Measurements from ENCODE around the gene SPDYE6.
"Not testable (repeated sequence)": the region's sequence is repeated elsewhere in the genome, so short reads cannot be mapped to it uniquely, and the experiment has no call there.

SPDYE6 gene

DNA sequence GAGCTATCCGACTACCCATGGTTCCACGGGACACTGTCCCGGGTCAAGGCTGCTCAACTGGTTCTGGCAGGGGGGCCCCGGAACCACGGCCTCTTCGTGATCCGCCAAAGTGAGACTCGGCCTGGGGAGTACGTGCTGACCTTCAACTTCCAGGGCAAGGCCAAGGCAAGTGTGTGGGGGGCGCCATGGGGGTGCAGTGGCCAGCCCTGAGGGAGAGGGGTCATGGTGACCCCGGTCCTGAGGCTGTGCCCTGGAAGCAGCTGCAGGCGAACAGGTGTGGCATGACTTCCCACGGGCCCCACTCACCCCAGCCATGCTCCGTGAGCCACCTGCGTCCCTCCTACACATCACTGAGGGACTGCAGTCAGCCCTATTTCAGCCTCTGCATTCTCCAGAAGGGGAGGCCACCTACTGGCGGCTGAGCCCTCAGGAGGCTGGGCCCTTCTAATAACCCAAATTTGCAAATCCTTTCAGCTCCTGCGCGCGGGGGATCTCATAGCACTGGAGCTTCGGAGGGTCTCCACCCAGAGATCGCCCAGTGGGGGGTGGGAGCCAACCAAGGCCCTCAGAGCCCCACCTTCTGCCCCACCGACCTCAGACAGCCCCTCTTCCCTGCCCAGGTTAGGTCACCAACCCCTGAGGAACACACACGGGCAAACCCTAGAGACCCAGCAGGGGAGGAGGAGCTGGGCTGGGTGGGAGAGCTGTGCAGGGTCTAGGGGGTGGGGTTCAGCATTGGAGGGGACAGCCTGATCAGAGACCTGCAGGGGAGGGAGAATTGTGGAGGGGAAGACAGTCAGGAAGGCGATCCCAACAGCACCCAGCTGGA is 38.8 kb downstream of the SPDYE6 start:
- DNase-seq (ENCODE audit: low spot score) = no peak

DNA sequence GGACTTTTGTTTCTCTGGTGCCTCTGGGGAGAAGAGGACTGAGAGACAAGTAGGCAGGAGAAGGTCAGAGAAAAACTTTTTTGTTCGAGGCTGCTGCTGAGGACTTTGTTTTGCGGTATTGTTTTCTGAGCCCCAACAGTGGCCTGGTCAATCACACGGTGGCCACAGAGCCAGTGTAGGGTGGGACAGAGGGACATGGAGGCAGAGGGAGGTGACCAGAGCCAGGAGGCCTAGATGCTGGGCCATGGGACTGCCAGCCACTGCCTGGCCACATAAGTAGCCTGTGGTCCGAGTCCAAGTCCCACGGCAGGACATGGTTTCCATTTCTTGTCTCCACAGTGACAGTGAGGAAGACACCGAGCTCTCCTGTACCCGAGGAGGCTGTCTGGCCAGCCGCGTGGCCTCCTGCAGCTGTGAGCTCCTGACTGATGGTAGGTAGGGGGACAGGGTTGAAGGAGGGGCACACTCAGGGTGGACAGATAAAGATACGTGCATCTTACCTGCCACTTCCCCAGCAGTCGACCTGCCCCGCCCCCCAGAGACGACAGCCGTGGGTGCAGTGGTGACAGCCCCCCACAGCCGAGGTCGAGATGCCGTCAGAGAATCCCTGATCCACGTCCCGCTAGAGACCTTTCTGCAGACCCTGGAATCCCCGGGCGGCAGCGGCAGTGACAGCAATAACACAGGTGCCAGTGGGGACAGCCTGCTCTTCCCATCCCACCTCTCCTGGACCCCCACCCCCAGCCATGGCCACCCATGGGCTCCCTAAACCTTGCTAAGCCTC is 42.1 kb downstream of the SPDYE6 start:
- no peak for DNase-seq (ENCODE audit: low spot score)

GRCh38 chr7:102312317-102312716 is 43.9 kb downstream of the SPDYE6 start:
- no peak for DNase-seq (ENCODE audit: low spot score)

- no peak for DNase-seq (ENCODE audit: low spot score)
These were observed 45.8 kb downstream of the SPDYE6 start for GRCh38 chr7:102310414-102310815.

DNA sequence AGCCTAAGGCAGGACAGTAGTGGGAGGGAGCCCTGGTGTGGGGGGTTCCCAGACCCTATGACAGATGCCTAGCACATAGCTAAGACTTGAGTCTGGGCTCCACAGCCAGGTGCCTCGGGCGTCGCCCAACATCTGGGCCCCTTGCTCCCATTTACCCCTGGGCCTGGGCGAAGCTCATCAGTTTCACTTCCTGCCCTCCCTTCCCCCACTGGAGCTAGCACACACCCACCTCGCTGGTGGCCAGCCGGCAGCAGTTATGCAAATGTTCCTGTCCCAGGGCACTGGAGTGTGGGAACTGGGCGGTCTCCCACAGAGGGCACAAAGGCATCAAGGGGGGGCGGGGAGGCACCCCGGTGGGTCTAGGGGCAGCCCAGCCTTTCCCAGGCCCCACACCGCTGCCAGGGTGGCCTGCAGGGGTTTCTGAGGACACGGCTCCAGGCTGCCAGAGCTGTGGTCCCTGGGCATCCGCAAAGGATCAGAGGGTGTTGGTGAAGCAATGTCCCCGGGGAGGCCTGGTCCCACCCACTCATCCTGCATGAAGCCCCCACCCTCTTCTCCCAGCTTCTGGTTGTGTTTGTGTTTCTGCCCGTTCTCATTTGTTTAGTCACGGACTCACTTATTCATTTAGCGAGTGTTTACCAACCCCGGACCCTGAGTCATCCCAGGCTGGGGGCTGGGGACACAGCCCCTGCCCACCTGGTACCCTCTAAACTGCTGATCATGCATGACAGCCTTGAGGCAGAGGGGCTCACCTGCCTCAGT is 49.1 kb downstream of the SPDYE6 start:
- DNase-seq (ENCODE audit: low spot score) = no peak

GRCh38 chr7:102305414-102306268 is 50.6 kb downstream of the SPDYE6 start:
- no peak for DNase-seq (ENCODE audit: low spot score)

DNA sequence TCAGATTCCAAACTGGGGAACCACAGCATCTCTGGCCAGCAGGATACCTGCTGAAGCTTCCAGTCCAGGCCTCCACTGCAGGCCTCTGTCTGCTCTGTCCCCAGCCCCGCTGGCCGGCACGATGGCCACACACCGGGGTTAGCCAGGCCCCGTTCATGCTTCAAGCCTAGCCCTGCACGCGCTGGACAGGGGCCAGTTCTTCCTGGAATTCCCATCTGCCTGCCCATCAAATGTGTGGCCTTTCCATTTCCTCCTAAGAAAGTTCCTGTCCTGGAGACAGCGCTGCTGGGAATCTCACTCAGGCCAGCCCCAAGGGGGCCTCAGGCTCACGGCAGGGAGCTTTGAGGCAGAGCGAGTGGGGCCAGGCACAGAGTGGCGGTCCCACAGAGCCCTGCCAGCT is 51.6 kb downstream of the SPDYE6 start:
- DNase-seq (ENCODE audit: low spot score) = no peak

GRCh38 chr7:102303669-102304422 is 52.4 kb downstream of the SPDYE6 start:
- no peak for DNase-seq (ENCODE audit: low spot score)

GRCh38 chr7:102302025-102302424 is 54.2 kb downstream of the SPDYE6 start:
- DNase-seq (ENCODE audit: low spot score) = no peak

GRCh38 chr7:102301367-102301766 is 54.9 kb downstream of the SPDYE6 start:
- not testable (repeated sequence) for DNase-seq (ENCODE audit: low spot score)

GRCh38 chr7:102300643-102301221 is 55.5 kb downstream of the SPDYE6 start:
- DNase-seq (ENCODE audit: low spot score) = no peak

GRCh38 chr7:102297487-102298218 is 58.6 kb downstream of the SPDYE6 start:
- no peak for DNase-seq (ENCODE audit: low spot score)

DNA sequence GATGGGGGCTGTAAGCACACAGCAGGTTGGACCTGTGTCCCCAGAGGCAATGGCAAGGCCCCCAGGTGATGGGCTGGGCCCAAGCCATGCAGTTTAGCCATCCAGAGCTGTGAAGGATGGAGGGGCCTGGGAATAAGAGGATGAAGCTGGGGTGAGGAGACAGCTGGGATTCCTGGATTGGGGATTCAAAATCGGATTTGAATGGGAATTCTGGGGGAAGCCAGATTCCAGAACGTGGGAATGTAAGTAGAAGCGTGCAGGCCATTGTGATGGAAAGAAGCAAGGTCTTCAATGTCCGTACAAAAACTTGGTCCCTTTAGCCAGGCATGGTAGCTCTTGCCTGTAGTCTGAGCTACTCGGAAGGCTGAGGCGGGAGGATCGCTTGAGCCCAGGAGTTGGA is 59.7 kb downstream of the SPDYE6 start:
- DNase-seq (ENCODE audit: low spot score) = no peak

GRCh38 chr7:102296179-102296438 is 60.1 kb downstream of the SPDYE6 start:
- DNase-seq (ENCODE audit: low spot score) = no peak

Measured in LoVo (cell line).